Epithelial cell of esophagus (primary cell): ENCODE data around the gene SEC23A.
"Not testable (repeated sequence)": the region's sequence is repeated elsewhere in the genome, so short reads cannot be mapped to it uniquely, and the experiment has no call there.

Experiments used
- DNase-seq: peaks from one replicate; pipeline ENCODE4 v3.0.0; 2010; ENCODE audit warnings: low read depth
- H3K4me3 ChIP-seq: 2 replicates; pipeline ENCODE4 v1.5.1; 2011; ENCODE audit warnings: mild to moderate bottlenecking, low read length, control low read depth
- CTCF ChIP-seq: IDR thresholded peaks from 2 replicates; pipeline ENCODE4 v1.5.1; 2011; ENCODE audit warnings: low read depth, mild to moderate bottlenecking, low read length, control low read depth, inconsistent platforms; ENCODE audit not compliant: insufficient read depth; ENCODE audit errors: missing control alignments

SEC23A gene

GRCh38 chr14:39114073-39114838, 11.2 kb upstream of the SEC23A start, which contains the start of gene GEMIN2:
Gene GEMIN2, plus strand, starts transcription at chr14:39114323. Its CDS starts 16 bp downstream, at chr14:39114339.
- H3K4me3 ChIP-seq = peak within 1 kb of the TSS; percentile 82
- no peak for TF ChIP-seq CTCF

GRCh38 chr14:39113685-39114072, 10.6 kb upstream of the SEC23A start:
- TF ChIP-seq CTCF = no peak

More at GRCh38 chr14:39114073-39114838, 11.2 kb upstream of the SEC23A start, which contains the start of gene GEMIN2:
- peak; percentile 96 for DNase-seq

GRCh38 chr14:39109893-39110715, 7.1 kb upstream of the SEC23A start:
- DNase-seq = no peak
- H3K4me3 ChIP-seq = no peak overlapping the region
- TF ChIP-seq CTCF = no peak

More at GRCh38 chr14:39113685-39114072, 10.6 kb upstream of the SEC23A start:
- DNase-seq = no peak
- H3K4me3 ChIP-seq = peak overlapping the region; percentile 82

- no peak for TF ChIP-seq CTCF
- DNase-seq = no peak
- H3K4me3 ChIP-seq = no peak overlapping the region
Observed at GRCh38 chr14:39108791-39109190, 5.8 kb upstream of the SEC23A start.

- peak; percentile 51 for DNase-seq
- TF ChIP-seq CTCF = peak; percentile 50
- no peak overlapping the region for H3K4me3 ChIP-seq
Observed at GRCh38 chr14:39107591-39107996, 4.6 kb upstream of the SEC23A start.

- H3K4me3 ChIP-seq = peak overlapping the region; percentile 79
- not testable (repeated sequence) for DNase-seq
Observed at GRCh38 chr14:39104078-39104801, 1.2 kb upstream of the SEC23A start.

- peak; percentile 22 for DNase-seq
- peak overlapping the region; percentile 79 for H3K4me3 ChIP-seq
- TF ChIP-seq CTCF = no peak
Observed at GRCh38 chr14:39102265-39102968, 618 bp downstream of the SEC23A start.
